Fibroblast of villous mesenchyme (primary cell): ENCODE results near the gene STK32C. TPM values are rescaled to one million over a fixed set of nuclear protein-coding genes. Genes with fewer than 3 reads are reported as not detected.
A peak's percentile ranks its signal among the peaks of the same experiment; 100 is the strongest.

Experiments used
- DNase-seq: peaks from one replicate; pipeline ENCODE4 v3.0.0-alpha.2; 2010; ENCODE audit warnings: low read depth
- H3K4me3 ChIP-seq: 2 replicates; pipeline ENCODE4 v1.5.1; 2011; ENCODE audit warnings: low read depth, mild to moderate bottlenecking, low read length
- CTCF ChIP-seq: IDR thresholded peaks from 2 replicates; pipeline ENCODE4 v1.5.1; 2012; ENCODE audit warnings: low read depth, mild to moderate bottlenecking, low read length; ENCODE audit not compliant: insufficient read depth
- total RNA-seq: library from RNA; depleted of rRNA; stranded (reverse); fragments of >200 nt; gene quantifications from 2 replicates; pipeline ENCODE4 v1.2.3, GENCODE V29; 2012

STK32C gene
- total RNA-seq, 1 donor, result 8.6 TPM

- TF ChIP-seq CTCF, result no peak
- DNase-seq, result no peak
- no peak overlapping the region for H3K4me3 ChIP-seq
Observed at GRCh38 chr10:132255489-132256344, 52.0 kb downstream of the STK32C start.

- no peak for TF ChIP-seq CTCF
- no peak overlapping the region for H3K4me3 ChIP-seq
- DNase-seq, result no peak
Observed at GRCh38 chr10:132254841-132255240, 52.9 kb downstream of the STK32C start.

- no peak for TF ChIP-seq CTCF
- DNase-seq, result no peak
- no peak overlapping the region for H3K4me3 ChIP-seq
Observed at GRCh38 chr10:132253092-132253687, 54.6 kb downstream of the STK32C start.

- DNase-seq, result no peak
- no peak overlapping the region for H3K4me3 ChIP-seq
- TF ChIP-seq CTCF, result peak; percentile 9
Observed at GRCh38 chr10:132252412-132252811, 55.3 kb downstream of the STK32C start.

- no peak overlapping the region for H3K4me3 ChIP-seq
- TF ChIP-seq CTCF, result no peak
- no peak for DNase-seq
Observed at GRCh38 chr10:132251928-132252327, 55.8 kb downstream of the STK32C start.

GRCh38 chr10:132250481-132251475 lies 57.0 kb downstream of the STK32C start:
- DNase-seq, result no peak
- H3K4me3 ChIP-seq, result no peak overlapping the region
- TF ChIP-seq CTCF, result no peak
